NCI-H510A treated with DMSO at 0.1 percent for 48 hours (cell line): Measurements from ENCODE around the gene EPHB3.

ENCODE experiments used
- DNase-seq: peaks from one replicate; lab custom pipeline; 2025; lab: John Stamatoyannopoulos, UW

EPHB3 gene

GRCh38 chr3:184561061-184561912 is at the start of gene EPHB3:
Gene EPHB3 (plus strand): TSS chr3:184561785. CDS start chr3:184562236, 451 bp downstream.
- DNase-seq = peak; percentile 100

DNA sequence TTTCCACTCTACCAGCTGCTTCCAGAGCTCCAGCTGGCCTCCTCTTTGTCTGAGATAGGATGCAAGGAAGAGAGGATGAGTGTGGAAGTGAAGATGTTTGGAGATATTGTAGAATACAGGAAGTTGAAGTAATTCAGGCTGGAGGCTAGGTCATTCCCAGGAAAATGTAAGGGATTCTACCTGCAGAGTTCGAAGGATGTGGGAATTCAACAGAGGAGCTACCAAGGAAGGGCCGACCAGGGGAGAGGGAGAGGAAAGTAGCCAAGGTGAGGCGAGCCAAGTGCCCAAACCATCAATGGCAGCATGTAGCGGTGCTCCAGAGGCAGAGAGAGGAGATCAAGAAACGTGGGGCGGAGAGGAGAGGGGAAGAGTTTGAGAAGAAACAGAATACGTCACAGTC is 49.0 kb upstream of the EPHB3 start:
- DNase-seq = no peak

- peak; percentile 93 for DNase-seq
These were observed 48.1 kb upstream of the EPHB3 start for GRCh38 chr3:184513276-184514170.

GRCh38 chr3:184514171-184514490 is 47.5 kb upstream of the EPHB3 start:
- no peak for DNase-seq

GRCh38 chr3:184523825-184524615 is 37.6 kb upstream of the EPHB3 start:
- peak; percentile 41 for DNase-seq

DNA sequence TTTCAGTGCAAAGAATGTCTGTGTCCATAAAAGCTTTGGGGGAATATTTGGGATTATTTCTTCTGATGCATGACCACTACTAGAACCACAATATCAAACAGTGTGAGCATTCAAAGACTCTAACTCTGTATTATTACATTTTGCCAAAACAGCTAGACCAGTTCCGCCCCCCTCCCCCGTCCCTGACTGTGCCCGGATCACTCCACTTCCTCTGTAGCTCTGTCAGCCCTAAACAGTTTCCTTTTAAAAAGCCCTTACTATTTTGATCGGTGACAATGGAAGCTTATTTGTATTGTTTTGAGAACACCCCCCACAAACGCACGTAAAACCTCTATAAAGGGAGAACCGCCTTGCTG is 36.6 kb upstream of the EPHB3 start:
- DNase-seq = peak; percentile 55

- peak; percentile 67 for DNase-seq
These were observed 36.1 kb upstream of the EPHB3 start for GRCh38 chr3:184525337-184526087.

GRCh38 chr3:184526088-184526433 is 35.5 kb upstream of the EPHB3 start:
- DNase-seq = peak; percentile 67

DNA sequence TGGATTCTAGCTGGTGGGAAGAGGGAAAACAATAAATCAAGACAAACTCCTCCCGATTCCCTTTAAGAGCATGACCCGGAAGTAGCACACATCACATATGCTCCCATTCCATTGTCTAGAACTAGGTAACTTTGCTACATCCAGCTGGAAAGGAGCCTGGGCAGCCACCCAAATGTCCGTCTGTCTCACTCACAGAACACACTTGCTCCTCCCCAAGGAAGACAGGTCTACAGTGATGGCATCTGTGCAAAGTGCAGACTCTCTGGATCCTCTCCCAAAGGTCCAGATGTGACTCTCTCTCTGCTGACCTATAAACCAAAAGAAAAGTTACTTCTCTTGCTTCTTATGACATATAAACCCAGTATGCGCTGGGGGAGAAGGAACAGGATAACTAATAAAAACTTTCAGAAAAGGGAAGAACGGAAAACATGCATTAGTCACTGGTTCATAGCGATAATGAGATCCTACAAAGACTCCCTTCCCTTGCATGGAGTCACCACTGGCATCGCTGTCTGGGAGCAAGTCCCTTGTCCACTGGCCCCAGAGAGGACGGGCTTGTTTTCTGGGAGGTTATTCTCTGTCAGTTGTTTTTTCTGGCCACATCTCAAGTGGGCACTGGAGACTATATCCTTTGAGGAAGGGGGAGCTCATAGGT is 29.8 kb upstream of the EPHB3 start:
- DNase-seq = no peak

DNA sequence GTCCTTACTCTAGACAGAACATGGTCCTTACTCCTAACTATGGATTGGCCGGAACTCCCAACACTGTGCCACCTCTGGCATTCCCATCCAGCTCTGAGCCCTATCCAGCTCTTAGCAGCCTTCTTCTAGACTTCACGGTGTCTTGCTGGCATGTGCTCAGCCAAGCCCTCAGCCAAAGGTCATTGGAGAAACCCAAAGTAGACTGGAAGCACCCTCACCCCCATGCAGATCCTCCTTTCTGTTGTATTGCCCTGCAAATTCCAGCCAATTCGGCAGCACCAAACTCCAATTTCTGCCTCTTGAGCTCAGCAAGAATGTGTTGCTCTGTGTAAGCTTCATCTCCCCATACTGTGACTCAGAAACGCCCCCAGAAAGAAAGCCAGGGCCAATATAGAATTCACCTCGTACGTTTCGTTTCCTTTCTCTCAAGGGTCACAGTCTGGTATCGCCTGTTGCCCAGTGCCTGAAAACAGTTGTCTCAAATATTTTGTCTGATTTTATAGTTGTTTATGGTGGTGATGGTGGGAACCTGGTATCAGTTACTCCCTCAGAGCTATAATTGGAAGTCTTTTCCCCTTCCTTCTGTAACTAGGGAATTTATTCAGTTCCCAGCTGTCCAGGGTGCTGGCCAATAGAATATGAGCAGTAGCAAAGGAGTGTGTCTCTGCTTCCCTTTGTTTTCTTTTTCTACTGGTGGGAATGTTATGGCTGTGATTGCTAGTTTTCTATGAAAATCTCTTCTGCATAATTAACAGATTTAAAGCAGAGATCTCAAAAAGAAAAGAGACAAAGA is 28.4 kb upstream of the EPHB3 start:
- no peak for DNase-seq

GRCh38 chr3:184537885-184538665 is 23.5 kb upstream of the EPHB3 start:
- no peak for DNase-seq

DNA sequence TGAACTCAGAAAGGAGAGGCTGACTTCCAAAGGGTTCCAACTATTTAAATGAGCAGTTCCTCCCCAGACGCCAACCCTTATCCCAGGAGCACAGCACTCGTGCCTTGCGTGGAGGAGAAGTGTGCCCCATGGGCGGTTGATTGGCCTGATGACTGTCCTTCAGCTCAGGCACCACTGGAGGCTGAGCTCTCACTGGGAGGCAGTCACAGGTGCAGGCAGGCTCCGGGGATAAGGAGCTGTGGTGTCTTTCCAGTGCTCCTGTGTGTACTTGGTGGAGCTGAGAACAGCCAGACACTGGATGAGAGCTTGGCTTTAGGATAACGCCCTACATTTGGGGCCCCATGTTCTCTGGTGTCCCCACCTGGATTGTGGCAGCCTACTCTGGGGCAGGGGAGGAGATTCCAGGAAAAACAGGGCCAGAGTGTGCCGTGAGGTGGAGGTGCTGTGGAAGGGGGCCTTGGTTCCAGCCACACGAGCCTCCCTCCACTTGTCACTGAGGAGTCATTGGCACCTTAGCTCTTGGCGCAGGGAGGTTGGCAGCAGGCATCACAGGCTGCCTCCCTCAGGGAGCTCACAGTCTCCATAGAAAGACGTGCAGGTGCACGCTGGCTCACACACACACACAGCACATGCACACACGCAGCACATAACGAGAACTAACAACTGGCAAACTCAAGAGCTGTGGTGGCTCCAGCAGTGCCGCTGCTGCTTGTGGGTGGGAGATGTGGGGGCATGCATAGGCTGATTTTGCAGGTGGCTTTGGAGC is 22.7 kb upstream of the EPHB3 start:
- DNase-seq = no peak

DNA sequence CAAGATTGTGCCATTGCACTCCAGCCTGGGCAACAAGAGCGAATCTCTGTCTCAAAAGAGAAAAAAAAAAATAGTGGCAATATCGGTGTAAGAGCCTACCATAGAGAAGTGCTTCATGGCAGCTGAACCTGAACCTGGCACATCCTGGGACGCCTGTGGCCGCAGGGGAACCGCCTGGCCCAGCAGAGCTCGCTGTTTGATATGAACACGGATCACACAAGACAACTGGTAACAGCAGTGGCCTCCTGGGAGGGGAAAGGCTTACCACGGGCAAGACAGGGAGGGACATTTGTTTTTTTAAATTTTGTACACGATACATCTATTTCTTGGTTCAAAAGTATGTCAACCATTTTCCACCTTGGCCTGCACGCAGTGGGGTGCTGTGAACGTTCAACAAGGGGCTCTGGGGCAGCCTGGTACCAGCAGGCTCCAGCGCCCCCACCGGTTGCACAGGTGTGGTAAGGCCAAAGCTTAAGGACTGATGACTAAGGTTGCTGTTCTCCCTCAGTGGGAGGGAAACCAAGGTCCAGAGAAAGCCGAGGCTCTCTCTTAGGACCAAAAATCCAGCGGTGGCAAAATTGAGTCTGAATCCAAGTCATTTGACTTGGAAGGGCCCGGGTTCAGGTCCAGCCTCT is 21.7 kb upstream of the EPHB3 start:
- no peak for DNase-seq

DNA sequence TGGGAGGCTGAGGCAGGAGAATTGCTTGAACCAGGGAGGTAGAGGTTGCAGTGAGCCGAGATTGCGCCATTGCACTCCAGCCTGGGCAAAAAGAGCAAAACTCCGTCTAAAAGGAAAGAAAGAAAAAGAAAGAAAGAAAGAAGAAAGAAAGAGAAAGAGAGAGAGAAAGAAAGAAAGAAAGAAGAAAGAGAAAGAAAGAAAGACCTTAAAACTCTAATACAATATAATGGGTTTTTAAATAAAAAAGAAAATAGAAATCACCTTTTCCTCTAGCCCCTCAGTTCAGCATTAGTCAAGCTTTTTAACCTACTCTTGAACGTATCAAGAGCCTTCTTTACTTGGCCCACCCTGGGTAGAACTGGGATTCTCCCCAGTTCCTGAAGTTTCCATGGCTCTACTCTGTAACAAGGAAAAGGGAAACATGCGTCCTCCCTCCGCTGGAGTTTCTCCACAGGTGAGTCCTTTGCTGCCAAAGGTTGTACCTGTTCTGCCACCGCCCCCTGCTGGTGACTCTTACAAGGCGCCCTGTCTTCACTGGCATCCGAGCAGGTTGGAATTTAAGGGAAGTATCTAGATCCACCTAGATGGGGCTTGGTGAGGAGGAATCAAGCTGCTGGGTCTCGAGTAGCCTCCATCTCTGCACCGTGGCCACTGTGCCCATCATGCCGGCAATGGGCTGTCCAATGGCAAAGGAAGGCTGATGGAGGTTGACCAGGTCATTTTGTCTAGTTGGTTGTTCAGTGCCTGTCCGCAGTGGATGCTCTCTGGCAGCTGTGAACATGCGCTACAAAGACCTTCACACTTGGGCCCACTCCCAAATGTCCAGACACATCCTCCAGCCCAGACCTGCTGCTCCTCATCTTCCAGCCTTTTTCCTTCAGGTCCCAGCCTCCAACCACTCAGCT is 20.6 kb upstream of the EPHB3 start:
- DNase-seq = peak; percentile 94

GRCh38 chr3:184541886-184542562 is 19.6 kb upstream of the EPHB3 start:
- no peak for DNase-seq

DNA sequence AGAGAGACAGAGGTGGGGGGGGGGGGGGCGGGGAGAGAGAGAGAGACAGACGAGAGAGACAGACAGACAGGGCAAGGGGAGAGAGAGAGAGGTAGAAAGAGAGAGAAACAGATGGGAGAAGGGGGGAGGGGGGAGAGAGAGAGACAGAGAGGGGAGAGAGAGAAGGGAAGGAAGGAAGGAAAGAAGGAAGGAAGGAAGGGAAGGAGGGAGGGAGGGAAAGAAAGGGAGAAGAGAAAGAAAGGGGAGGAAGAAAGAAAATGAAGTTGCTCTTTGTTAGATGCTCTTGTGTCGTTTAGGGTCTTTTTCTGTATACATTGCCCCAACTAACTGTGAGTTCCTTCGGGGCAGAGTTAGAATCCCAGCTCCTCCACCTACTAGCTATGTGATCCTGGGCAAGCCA is 19.0 kb upstream of the EPHB3 start:
- no peak for DNase-seq

- DNase-seq = no peak
These were observed 18.3 kb upstream of the EPHB3 start for GRCh38 chr3:184543256-184543655.
